Naive thymus-derived CD8-positive, alpha-beta T cell (primary cell): ENCODE measurements around the gene LTA4H. TPM values are rescaled to one million over a fixed set of nuclear protein-coding genes. Genes with fewer than 3 reads are reported as not detected.
"Not testable (repeated sequence)": the region's sequence is repeated elsewhere in the genome, so short reads cannot be mapped to it uniquely, and the experiment has no call there.

Experiments
- ATAC-seq, 2 donors: fragments of 150-1000 bp; cut with Tn5 transposase in 1 of 2; sonication (Bioruptor Pico), chemical (Tn5 transposase) in 1 of 2; 1 replicate in 1 of 2; 2 replicates in 1 of 2; pipeline ENCODE4 v1.10.0; 2021; ENCODE audit warnings: mild to moderate bottlenecking in 2 of 2, moderate library complexity in 2 of 2
- POLR2A ChIA-PET: fragments of 350-600 bp; sonication (Branson Sonifier 250); formaldehyde crosslinking; loops from one replicate; lab custom pipeline; 2021; ENCODE audit warnings: antibody characterized with exemption; lab: Charles Lee
- DNase-seq, 10 donors: peaks; one replicate each; pipeline versions ENCODE4 v3.0.0 to v3.0.0-alpha.2; 2020 to 2022
- H3K27ac Mint-ChIP-seq, 10 donors: one replicate each; pipeline ENCODE4 v1.8.0; 2020 to 2022; ENCODE audit warnings: mild to moderate bottlenecking in 10 of 10, mixed read lengths in 10 of 10, moderate library complexity in 4 of 10, inconsistent platforms in 1 of 10
- H3K27me3 Mint-ChIP-seq, 5 donors: one replicate each; pipeline ENCODE4 v1.8.0; 2021 to 2022; ENCODE audit warnings: mixed read lengths in 5 of 5
- H3K36me3 Mint-ChIP-seq, 3 donors: one replicate each; pipeline ENCODE4 v1.8.0; 2020 to 2022; ENCODE audit warnings: mixed read lengths in 3 of 3, mild to moderate bottlenecking in 2 of 3, inconsistent platforms in 1 of 3
- H3K4me1 Mint-ChIP-seq, 4 donors: one replicate each; pipeline ENCODE4 v1.8.0; 2021 to 2022; ENCODE audit warnings: mixed read lengths in 4 of 4
- H3K4me3 Mint-ChIP-seq, 10 donors: one replicate each; pipeline ENCODE4 v1.8.0; 2020 to 2022; ENCODE audit warnings: mild to moderate bottlenecking in 10 of 10, mixed read lengths in 10 of 10, moderate library complexity in 6 of 10, inconsistent platforms in 1 of 10
- H3K9me3 Mint-ChIP-seq, 9 donors: one replicate each; pipeline ENCODE4 v1.8.0; 2020 to 2022; ENCODE audit warnings: mixed read lengths in 9 of 9, mild to moderate bottlenecking in 3 of 9, inconsistent platforms in 1 of 9, moderate library complexity in 1 of 9
- polyA plus RNA-seq, 3 donors: library from polyadenylated mRNA; unstranded; fragments of 300-500 nt; fragmentation: Illumina TruSeq; gene quantifications; one replicate each; pipeline ENCODE4 v1.2.3, GENCODE V29; 2021
- total RNA-seq, 8 experiments: library from RNA in 2 of 8; stranded (reverse) in 2 of 8; gene quantifications; one replicate each; pipeline ENCODE4 v1.2.3 and lab custom pipeline; 2021 to 2026

The LTA4H gene
- total and polyA plus RNA-seq, 5 experiments from 2014 or later, result 62.0 to 80.9 (median 68.6) TPM

DNA sequence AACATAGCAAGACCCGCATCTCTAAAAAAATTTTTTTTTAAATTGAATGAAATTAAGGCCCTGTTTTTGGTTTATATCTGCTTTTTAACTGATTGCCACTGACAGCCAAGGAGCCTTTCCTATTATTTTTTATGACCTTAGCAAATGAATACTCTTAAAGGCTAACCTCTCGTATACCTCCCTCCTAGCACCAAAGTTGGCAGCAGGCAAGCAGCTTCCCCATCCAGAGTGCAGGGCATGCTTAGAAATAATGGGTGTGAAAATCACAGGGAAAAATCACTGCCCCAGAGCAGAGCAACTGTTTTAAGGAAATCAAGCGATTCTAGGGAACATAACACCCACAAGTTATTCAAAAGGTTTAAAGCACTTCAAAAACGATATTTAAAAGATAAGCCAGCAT, 59.9 kb downstream of the LTA4H start:
- H3K4me3 Mint-ChIP-seq, result no peak overlapping the region

GRCh38 chr12:95974358-95974757, 61.0 kb downstream of the LTA4H start:
- no peak for ATAC-seq
- Mint-ChIP-seq H3K4me3 (no peak overlapping the region), H3K4me1 (no peaks in the 10 kb centered on the region), H3K36me3 (peaks cover 0 to 5% (median 2%) of the 10 kb centered on the region in 3 donors), H3K27me3 (no peaks in the 10 kb centered on the region), H3K27ac (peak overlapping the region in 1 of 10 donors; percentile 33), H3K9me3 (no peaks in the 10 kb centered on the region)
- POLR2A ChIA-PET, result no interaction called here
- no peak for DNase-seq

More for the DNA sequence above, 59.9 kb downstream of the LTA4H start:
- no peak for ATAC-seq
- Mint-ChIP-seq H3K27me3 (no peaks in the 10 kb centered on the region), H3K4me1 (no peaks in the 10 kb centered on the region), H3K36me3 (peaks cover 0 to 5% (median 2%) of the 10 kb centered on the region in 3 donors), H3K27ac (peak overlapping the region in 1 of 10 donors; percentile 27), H3K9me3 (no peaks in the 10 kb centered on the region)
- no peak for DNase-seq
- POLR2A ChIA-PET, result interaction anchor here (0.6 kb wide), 1 partner anchor 961 kb away, joined by 4 read pairs; no protein-coding TSS in a partner anchor

DNA sequence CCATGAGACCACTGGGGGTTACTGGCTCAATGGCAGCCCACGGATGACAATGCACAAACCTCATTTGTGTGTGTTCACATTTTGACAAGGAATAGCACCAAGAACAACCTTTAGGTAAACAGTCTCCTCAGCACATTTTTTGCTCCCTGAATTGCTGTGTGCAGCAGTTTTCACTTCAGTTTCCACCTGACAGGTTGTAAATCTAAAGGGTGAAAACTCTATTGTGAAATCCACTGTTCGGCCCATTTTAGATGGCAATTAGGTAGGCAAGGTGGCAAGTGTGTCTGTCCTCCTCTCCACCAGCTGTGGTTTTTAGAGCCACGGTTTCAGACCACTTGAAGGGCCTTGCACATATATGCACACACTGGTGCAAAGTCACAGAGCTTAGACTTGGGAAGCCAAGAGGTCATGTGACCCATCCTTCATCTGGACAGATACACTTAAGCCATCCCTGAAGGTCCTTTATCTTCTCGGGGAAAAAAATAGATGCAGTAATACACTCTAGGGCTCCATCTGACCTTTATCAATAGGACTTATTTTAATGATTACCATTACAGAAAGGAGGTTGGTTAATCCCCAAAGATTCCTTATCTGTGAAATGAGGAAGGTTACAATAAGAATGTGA, 62.4 kb downstream of the LTA4H start:
- no peaks in the 10 kb centered on the region for H3K27me3 Mint-ChIP-seq
- no peak overlapping the region for H3K4me3 Mint-ChIP-seq
- POLR2A ChIA-PET, result no interaction called here
- H3K4me1 Mint-ChIP-seq, result no peaks in the 10 kb centered on the region
- H3K9me3 Mint-ChIP-seq, result no peaks in the 10 kb centered on the region
- ATAC-seq (no peak), DNase-seq (no peak)
- H3K27ac Mint-ChIP-seq, result no peak overlapping the region
- peaks cover 0 to 5% (median 2%) of the 10 kb centered on the region in 3 donors for H3K36me3 Mint-ChIP-seq

DNA sequence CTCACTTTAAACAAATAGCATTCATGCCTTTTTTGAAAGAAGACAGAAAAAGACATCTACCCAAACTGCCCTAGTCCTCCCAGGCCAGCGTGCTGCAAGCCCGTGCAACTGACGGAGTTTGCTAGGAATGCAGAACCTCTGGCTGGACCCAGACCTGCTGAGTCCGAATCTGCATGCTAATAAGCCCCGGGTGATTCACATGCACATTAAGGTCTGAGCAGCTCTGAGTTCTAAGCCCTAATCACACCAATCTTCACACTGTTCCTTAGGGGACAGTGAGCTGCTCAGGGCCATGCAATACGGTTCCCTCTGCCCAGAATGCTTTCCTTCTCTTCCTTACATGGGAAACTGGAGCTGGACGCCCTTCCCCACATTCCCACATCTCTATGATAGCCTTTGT, 64.5 kb downstream of the LTA4H start:
- no peaks in the 10 kb centered on the region for H3K9me3 Mint-ChIP-seq
- peaks cover 0 to 9% (median 2%) of the 10 kb centered on the region in 3 donors for H3K36me3 Mint-ChIP-seq
- no peak overlapping the region for H3K4me3 Mint-ChIP-seq
- H3K4me1 Mint-ChIP-seq, result no peaks in the 10 kb centered on the region
- no peak overlapping the region for H3K27ac Mint-ChIP-seq
- POLR2A ChIA-PET, result no interaction called here
- H3K27me3 Mint-ChIP-seq, result no peaks in the 10 kb centered on the region
- DNase-seq (no peak), ATAC-seq (no peak)

DNA sequence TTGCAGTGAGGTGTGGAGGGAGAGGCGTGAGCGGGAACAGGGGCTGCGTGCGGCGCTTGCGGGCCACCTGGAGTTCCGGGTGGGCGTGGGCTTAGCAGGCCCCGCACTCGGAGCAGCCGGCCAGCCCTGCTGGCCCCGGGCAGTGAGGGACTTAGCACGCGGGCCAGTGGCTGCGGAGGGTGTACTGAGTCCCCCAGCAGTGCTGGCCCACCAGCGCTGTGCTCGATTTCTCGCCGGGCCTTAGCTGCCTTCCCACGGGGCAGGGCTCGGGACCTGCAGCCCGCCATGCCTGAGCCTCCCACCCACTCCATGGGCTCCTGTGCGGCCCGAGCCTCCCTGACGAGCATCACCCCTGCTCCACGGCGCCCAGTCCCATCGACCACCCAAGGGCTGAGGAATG, 66.3 kb downstream of the LTA4H start:
- H3K4me3 Mint-ChIP-seq, POLR2A ChIA-PET, ATAC-seq, DNase-seq, H3K9me3 Mint-ChIP-seq, H3K36me3 Mint-ChIP-seq, H3K27ac Mint-ChIP-seq, H3K27me3 Mint-ChIP-seq, H3K4me1 Mint-ChIP-seq: not testable (repeated sequence)

DNA sequence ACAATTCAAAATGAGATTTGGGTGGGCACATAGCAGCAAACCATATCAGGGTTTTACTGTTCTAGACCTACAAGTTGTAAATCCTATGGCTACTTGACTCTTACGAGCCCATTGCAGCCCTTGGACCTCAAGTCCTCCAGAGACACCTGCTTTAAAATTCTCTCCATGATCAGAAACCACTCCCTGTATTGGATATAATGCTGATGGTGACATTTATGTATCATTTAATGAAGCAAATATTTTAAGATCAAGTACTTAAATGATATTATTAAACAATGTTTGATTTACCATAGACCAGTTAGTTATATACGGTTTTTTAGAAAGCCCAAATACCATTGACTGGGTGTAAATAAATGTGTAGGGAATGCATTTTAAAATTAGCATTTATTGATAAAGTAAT, 68.1 kb downstream of the LTA4H start:
- Mint-ChIP-seq H3K27me3 (no peaks in the 10 kb centered on the region), H3K27ac (no peak overlapping the region), H3K4me3 (no peak overlapping the region), H3K9me3 (no peaks in the 10 kb centered on the region), H3K4me1 (no peaks in the 10 kb centered on the region), H3K36me3 (peaks cover 0 to 6% (median 0%) of the 10 kb centered on the region in 3 donors)
- DNase-seq (no peak), ATAC-seq (no peak)
- POLR2A ChIA-PET, result no interaction called here

GRCh38 chr12:95966287-95966870, 69.0 kb downstream of the LTA4H start:
- no peak for ATAC-seq
- Mint-ChIP-seq H3K36me3 (peaks cover 0 to 6% (median 0%) of the 10 kb centered on the region in 3 donors), H3K4me3 (no peak overlapping the region)

GRCh38 chr12:95963096-95963495, 72.3 kb downstream of the LTA4H start:
- Mint-ChIP-seq H3K4me3 (no peak overlapping the region), H3K27me3 (peaks cover 0 to 4% (median 2%) of the 10 kb centered on the region in 5 donors), H3K36me3 (peaks cover 0 to 6% (median 0%) of the 10 kb centered on the region in 3 donors), H3K4me1 (no peaks in the 10 kb centered on the region), H3K9me3 (no peaks in the 10 kb centered on the region), H3K27ac (no peak overlapping the region)
- POLR2A ChIA-PET, result no interaction called here
- DNase-seq (no peak), ATAC-seq (no peak)

More at GRCh38 chr12:95966287-95966870, 69.0 kb downstream of the LTA4H start:
- Mint-ChIP-seq H3K27me3 (peaks cover 0 to 4% (median 0%) of the 10 kb centered on the region in 5 donors), H3K4me1 (no peaks in the 10 kb centered on the region), H3K9me3 (no peaks in the 10 kb centered on the region), H3K27ac (peak overlapping the region in 1 of 10 donors; percentile 13)
- no peak for DNase-seq
- POLR2A ChIA-PET, result no interaction called here

DNA sequence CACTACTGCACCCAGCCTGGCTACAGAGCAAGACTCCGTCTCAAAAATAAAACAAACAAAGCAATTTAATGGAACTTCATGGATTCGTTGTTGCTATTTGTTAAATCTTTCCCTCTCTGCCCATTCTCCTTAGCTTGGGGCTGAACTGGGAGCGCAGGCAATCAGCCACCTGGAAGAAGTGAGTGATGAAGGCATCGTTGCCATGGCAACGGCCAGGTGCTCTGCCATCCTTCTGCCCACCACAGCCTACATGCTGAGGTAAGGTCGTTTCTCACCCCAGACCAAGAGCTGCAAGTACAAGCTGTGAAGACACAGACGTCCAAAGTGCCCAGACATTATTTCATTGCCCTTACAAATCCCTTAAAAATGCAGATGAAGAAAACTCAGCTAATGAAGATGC, 73.2 kb downstream of the LTA4H start:
- H3K4me3 Mint-ChIP-seq, result no peak overlapping the region

DNA sequence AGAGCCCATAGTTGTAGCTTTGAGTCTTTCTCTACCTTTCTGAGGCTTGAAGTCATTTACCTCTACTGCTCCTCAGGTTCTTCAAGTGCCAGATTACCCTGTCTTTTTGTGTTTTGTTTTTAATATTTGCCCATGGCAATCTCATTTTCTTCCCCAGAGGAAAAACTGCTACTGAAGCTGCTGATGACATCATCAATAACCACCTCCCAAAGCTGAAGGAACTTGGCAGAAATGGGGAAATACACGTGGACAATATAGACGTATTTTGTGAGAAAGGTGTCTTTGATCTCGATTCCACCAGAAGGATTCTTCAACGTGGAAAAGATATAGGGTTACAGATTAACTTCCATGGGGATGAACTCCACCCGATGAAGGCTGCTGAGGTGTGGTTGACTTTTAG, 75.1 kb downstream of the LTA4H start:
- ATAC-seq, result no peak
- no peaks in the 10 kb centered on the region for H3K9me3 Mint-ChIP-seq
- no peak overlapping the region for H3K27ac Mint-ChIP-seq
- no peak overlapping the region for H3K4me3 Mint-ChIP-seq
- H3K4me1 Mint-ChIP-seq, result no peaks in the 10 kb centered on the region
- no peaks in the 10 kb centered on the region for H3K36me3 Mint-ChIP-seq
- peaks cover 0 to 4% (median 2%) of the 10 kb centered on the region in 5 donors for H3K27me3 Mint-ChIP-seq
- POLR2A ChIA-PET, result no interaction called here
- DNase-seq, result no peak

More for the DNA sequence above, 73.2 kb downstream of the LTA4H start:
- H3K4me1 Mint-ChIP-seq, result no peaks in the 10 kb centered on the region
- no peaks in the 10 kb centered on the region for H3K9me3 Mint-ChIP-seq
- H3K36me3 Mint-ChIP-seq, result peaks cover 0 to 6% (median 0%) of the 10 kb centered on the region in 3 donors
- H3K27ac Mint-ChIP-seq, result no peak overlapping the region
- peaks cover 0 to 4% (median 2%) of the 10 kb centered on the region in 5 donors for H3K27me3 Mint-ChIP-seq
- ATAC-seq (no peak), DNase-seq (no peak)
- POLR2A ChIA-PET, result no interaction called here

GRCh38 chr12:95959107-95959506, 76.3 kb downstream of the LTA4H start:
- H3K4me1 Mint-ChIP-seq, result no peaks in the 10 kb centered on the region
- POLR2A ChIA-PET, result no interaction called here
- H3K36me3 Mint-ChIP-seq, result no peaks in the 10 kb centered on the region
- peak overlapping the region in 1 of 10 donors; percentile 37 for H3K27ac Mint-ChIP-seq
- ATAC-seq, result no peak
- DNase-seq, result no peak
- no peaks in the 10 kb centered on the region for H3K9me3 Mint-ChIP-seq
- H3K27me3 Mint-ChIP-seq, result peaks cover 0 to 4% (median 2%) of the 10 kb centered on the region in 5 donors
- no peak overlapping the region for H3K4me3 Mint-ChIP-seq

- H3K27ac Mint-ChIP-seq, result no peak overlapping the region
- H3K36me3 Mint-ChIP-seq, result peaks cover 0 to 2% (median under 1%) of the 10 kb centered on the region in 3 donors
- H3K9me3 Mint-ChIP-seq, result no peaks in the 10 kb centered on the region
- POLR2A ChIA-PET, result interaction anchor here (0.7 kb wide), 1 partner anchor 14 kb away, joined by 4 read pairs; the partner anchor contains the start of genes AMDHD1 and CCDC38
- H3K4me3 Mint-ChIP-seq, result no peak overlapping the region
- ATAC-seq (no peak), DNase-seq (no peak)
- H3K27me3 Mint-ChIP-seq, result peaks cover 2 to 11% (median 5%) of the 10 kb centered on the region in 5 donors
- no peaks in the 10 kb centered on the region for H3K4me1 Mint-ChIP-seq
Observed at GRCh38 chr12:95956557-95957145, 78.7 kb downstream of the LTA4H start.

- Mint-ChIP-seq H3K4me1 (no peaks in the 10 kb centered on the region), H3K27ac (no peak overlapping the region), H3K9me3 (peaks cover 0 to 5% (median 0%) of the 10 kb centered on the region in 9 donors), H3K4me3 (no peak overlapping the region), H3K36me3 (peaks cover 0 to 6% (median 2%) of the 10 kb centered on the region in 3 donors), H3K27me3 (peaks cover 3 to 16% (median 15%) of the 10 kb centered on the region in 5 donors)
- ATAC-seq (no peak), DNase-seq (no peak)
- POLR2A ChIA-PET, result interaction anchor here (2.4 kb wide), 1 partner anchor 13 kb away, joined by 11 read pairs; the partner anchor contains the start of genes AMDHD1 and CCDC38
Observed at GRCh38 chr12:95955549-95956159, 79.7 kb downstream of the LTA4H start.
